ENCODE results near the gene SLC22A23.
A peak's percentile ranks its signal among the peaks of the same experiment; 100 is the strongest.

SLC22A23 gene

DNA sequence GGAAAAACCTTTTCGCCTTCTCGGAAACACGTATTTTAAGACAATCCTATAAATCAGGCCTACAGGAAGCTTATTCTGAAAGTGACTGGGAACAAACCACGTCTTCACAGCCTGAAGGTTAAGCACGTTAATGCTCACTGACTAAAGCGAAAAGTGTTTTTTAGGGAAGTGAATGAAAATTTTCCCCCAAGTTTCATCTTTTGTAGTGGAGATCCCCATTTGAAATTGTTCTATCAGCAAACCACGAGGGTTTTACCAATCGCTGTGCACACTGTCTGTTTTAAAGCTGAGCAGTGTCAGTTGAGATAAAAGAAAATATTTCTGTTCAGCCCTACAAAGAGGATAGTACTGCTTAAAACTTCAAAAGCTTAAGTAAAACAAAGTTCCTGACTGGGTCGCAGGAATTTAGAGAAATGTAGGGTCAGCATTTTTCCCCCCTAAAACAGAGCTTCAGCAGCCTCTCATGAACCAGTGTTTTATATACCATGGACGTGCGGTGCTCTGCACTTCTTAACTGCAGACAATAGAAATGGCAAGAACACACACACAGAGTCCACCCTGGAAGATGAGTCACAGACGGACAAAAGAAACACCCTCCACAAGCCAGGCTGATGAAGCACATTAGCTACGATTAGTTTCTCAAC is 34.9 kb downstream of the SLC22A23 start:
- no peak for DNase-seq

DNA sequence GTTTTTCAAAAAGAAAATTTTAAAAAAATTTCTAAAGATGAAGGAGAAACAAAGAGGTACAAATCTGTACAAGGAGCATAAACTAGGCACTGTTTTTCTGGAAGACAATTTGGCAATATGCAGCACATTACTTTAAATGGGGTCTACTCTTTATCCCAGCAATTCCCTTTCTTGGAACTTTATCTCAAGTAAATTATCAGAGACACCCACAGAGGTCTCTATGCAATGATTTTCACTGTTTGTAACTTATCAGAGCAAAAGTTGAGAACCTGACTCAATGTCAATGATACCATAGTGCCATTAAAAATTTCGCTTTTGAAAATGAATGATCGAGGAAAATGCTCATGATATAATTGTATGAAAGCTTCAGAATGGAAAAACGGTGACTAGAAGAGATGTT is 35.7 kb downstream of the SLC22A23 start:
- no peak for DNase-seq

DNA sequence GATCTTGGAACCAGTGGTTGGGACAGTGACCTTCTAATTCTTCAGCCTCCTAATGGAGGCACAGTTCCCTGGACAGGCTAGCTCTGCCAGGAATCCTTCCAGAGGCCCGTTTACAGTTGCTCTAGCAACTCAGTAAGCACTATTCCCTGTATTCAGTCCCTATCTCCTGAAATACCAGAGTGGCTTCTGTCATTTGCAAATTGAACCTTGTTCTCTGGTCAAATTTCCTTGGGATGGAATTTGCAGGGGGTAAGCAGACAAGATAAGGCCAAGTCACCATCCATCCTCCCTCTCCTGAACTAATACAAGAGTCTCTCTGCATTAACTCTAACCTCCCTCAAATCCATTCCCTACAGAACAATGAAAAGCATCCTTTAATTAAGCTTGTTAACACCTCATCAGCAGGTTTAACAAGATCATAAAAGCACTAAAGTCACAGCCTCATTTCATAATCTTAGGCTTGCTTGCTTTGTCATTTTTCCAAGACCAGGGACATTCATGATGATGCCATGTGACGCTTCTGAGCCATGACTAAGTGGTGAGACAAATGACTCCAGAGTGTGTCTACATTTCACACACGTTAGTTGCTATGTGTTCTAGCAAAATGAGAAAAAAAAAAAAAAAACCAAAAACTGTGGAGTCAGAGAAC is 37.1 kb downstream of the SLC22A23 start:
- DNase-seq: no peak

DNA sequence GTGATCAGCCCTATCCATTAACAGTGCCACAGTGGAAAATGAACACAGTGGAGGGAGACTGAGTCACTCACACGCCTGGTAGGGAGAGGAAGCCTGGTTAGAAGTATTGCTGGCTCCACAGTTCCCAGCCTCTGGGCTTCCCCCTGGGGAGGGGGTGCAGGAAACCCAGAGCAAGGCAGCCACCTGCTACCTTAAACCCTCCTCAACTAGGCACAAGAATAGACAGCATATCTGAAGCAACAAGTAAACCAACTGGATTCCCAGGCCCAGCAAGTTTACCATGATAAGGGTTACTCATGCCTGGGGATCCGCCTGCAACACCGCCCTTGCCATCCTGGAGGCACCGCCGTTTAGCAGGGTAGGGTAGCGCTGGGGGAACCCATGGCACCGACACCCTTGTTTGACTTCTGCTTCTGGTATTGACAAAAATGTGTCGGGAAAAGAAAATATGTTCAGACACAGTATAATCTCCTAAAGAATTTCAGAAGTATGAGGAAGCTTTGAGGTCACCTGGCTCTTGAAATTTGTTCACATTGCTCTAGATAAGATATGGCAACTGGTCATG is 38.3 kb downstream of the SLC22A23 start:
- no peak for DNase-seq

DNA sequence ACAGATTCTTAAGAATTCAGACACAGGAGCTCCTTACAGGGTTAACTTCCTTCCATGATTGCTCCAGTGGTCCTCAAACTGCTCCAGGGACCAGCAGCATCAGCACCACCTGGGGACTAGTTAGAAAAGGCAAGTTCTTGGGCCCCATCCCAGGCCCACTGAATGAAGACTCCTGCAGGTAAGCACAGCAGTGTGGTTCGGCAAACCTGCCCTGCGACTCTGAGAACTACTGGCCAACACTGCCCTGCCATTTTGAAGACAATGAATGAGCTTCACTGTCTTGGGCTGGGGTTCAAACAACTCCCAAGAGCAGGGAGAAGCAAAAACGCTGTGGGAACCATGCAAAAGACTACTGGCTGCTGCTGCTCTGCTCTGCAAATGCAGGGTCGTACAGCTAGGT is 39.4 kb downstream of the SLC22A23 start:
- no peak for DNase-seq

DNA sequence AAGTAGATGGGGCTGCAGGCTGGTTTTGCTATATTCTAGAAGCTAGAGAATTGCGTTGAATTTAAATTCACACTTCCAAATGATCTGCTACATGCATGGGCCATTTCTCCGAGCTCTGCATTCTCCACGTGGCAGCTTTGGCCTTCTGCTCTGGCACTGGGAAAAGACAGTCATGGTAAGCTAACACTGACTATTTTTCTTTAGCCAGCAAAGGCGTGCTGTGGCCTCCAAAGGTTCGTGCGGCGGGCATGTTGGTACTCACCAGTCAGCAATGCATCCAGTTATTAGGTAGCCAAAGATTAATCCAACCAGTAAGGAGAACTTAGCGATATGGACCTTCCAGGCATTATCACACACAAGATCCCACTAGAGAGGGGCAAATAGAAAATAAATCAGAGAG is 41.4 kb downstream of the SLC22A23 start:
- no peak for DNase-seq

DNA sequence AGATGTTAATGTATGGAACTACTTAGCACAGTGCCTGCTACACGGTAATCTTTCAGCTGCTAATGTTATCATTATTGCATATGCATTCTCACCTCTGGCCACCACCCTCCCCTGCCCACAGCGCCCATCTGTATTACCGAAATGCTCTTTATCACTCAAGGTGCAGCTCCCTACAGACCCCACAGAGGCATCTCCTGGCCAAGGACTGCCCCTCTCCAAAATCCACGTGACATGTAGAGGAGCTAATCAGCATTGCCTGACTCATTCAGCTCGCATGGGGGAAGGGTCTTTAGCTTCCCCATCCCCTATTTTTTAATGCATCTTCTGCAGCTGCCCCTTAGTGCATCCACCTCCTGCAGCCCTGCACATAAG is 41.8 kb downstream of the SLC22A23 start:
- no peak for DNase-seq

DNA sequence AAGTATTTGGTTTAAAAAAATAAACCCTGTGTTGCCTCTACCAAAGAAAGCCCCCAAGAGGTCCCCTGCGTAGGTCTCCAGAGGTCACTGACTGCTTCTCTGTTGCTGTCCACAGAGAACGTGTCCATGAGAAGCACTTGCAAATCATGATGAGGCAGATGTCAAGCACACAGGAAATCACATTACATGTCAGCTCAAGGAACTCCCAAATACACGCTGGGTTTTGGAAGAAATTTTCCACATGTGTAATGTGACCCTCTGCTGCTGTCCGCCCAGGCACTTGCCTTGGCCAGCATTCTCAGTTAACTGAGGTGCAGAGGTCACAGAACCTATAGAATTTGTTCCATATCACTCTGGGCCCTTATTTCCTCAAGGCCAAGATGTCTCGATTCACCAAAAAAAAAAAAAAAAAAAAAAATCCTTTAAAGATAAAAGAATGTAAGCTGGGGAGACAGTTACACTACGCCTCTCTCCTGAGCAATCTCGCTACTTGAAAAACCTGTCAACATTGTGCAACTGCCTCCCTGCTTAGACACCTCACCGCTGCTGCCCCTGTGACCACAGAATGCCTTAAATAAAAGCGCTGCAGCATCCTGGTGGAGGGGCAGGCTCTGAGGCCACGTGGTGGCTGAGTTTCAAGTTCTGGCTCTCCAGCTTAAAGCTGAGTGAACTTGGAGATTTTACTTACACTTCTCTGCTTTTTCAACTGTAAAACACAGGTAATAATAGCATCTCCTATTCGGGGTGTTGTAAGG is 42.3 kb downstream of the SLC22A23 start:
- DNase-seq: no peak

DNA sequence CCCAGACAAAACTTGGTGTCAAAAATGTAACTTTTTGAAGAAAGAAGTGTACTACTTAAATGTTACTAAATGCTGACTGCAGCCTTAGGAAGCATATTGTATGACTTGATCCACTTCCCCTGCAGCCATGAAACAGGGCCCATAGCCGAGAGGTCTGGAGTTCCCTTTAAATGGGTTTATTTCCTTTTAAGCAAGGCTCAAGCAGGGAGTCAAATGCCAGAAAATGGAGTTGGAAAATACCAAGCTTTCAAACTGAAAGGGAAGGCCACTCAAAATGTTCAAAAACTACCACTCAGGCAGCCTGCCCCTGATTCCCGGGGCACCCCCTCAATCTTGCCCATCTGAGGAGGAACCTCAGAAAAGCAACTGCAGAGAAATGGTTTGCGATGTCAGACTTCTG is 43.3 kb downstream of the SLC22A23 start:
- no peak for DNase-seq

DNA sequence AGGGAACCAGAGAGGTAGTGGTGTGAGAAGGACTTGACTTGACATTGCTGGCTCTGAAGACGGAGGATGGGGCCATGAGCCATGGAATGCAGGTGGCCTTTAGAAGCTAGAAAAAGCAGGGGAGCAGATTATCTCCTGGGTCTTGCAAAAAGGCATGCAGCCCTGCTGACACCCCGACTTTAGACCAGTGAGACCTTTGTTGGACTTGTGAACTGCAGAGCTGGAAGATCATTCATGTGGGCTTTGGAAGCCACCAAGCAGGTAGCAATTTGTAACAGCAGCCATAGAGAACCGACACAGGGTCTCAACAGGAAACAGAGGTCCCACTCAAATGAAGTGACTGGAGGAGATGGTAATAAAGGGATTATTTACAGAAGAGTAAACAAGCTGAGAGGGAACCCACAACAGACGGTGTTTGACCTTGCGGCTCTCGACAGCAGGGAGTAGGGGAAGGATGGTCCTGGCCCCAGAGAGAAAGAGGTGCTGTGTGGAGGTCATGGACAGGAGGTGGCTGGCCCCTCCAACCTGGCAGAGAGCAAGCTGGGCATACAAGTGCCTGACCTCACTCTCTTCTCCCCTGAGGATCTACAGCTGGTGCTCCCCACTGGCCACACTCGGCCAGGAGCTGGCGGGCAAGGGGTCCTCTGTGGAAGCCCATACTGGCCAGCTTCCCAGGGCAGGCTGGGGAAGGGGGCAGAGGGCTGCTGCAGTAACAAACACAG is 43.9 kb downstream of the SLC22A23 start:
- DNase-seq: no peak

DNA sequence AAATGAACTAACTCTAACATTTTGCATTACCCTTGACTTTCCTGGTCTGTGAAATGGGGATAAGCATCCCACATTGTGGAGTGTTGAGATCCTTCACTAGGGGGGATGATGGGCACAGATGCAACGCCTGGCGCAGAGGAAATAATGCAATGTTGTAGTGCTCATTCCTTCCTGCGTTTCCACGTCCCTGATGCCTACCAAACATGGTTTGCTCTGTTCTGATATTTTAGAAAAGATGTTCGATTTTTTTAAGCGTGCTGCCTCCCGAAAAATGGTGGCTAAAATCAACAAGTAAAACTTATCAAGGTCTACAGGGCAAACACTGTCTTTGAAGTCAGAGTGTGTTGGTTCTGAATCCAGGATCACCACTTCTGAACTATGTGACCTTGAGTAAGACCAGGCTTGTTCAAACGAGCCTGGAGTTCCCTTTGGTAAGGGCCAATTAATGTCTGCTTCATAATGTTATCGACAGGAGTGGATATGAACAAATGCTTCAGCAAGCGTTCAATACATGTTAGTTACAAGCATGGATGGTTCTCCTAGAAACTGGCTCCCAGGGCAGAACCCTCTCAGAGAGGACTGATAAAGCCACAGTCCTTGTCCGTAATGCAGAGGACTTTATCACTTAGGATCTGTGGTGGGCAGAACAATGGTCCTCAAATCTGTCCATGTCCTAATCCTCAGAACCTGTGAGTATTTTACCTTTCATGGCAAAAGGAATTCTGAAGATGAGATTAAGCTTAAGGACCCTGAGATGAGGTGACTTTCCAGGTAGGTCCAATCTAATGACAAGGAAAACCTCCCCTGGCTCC is 44.7 kb downstream of the SLC22A23 start:
- no peak for DNase-seq

DNA sequence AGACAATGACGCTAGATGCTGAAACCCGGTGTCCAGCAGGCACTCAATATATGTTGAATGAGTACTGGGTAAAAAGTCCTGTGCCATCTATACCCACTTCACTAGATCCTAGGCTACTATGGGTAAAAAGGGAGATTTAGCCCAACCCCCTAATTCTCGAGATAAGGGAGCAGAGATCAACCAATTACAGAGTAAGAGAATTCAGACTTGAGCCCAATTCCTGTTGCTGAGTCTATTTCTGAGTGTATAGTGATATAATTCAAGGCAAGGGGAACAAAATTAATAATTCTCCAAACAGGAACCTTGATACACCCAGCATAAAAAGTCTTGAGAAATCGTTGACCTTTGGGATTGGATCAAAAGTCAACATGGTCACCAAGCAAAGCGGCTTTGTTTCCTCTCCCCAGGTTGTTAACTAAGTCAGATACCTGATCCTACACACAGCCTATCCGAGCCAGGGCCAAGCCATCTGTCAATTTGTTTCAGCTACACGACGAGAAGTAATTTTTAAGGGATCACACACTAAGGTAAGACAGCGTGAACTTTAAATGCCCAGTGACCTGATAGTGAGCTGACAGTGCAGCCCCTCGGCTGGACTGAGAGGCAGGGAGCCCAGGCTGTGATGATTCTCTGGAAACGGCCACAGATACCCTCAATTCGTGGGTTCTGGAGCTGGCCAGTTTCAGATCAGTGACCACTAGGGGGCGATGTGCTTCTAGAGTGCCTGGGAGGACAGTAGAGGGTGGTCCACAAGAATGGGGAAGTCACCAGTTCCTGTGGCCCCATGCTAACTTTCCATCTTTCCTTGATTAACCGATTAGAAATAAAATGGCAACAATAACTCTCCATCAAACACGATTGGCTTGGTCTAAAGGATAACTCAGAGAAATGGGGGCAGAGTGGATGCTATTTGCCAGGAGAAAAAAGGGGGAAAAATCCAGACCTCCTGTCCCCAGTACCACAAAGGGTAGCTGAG is 46.2 kb downstream of the SLC22A23 start:
- DNase-seq: peak; percentile 44 to 56

DNA sequence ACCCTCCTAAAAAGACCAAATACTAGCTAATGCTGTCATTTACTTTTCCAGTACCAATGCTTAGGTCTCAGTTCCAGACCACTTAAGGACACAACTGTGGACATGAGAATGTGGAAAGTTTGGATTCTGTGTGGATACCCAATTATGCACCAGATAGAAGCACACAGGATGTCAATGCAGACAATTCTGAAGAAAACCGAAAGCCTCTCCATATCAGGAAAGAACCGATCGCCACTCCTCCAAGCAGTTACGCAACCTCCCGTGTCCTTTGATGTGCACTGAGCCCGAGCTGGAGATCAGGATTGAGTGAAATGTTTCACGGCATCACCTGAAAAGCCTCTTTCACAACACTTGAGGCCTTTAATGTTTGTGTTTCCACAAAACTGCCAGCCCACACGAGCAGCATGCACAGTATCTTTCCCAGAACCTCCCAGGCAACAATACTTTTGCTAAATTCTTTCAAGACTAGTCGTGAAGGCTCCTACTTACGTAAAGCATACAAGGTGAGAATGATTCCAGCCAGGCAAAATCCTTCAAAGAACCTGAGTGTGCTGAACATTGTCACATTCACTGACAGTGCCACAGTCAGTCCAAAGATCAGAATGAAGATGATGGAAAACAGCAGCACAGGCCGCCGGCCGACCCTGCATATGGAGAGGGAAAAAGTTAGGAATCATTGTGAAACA is 47.0 kb downstream of the SLC22A23 start:
- DNase-seq: no peak

DNA sequence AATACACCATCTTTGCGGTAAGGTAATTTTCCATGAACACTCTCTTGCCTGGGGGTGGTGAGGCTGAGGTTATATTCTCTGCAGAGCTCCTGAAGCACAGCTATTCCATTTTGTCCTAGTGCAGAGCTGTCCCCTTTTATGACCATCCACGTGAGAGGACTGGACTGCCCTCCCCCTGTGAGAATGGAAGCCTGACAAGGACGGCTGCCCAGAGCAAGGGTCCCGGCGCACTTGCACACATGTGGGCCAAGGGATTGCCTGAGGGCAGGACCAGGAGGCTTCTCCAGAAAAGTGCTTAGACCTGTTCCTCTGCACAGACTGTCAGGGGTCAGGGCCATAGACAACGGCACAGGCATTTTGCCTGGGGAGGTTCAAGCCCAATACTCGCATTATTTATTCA is 48.2 kb downstream of the SLC22A23 start:
- no peak for DNase-seq

DNA sequence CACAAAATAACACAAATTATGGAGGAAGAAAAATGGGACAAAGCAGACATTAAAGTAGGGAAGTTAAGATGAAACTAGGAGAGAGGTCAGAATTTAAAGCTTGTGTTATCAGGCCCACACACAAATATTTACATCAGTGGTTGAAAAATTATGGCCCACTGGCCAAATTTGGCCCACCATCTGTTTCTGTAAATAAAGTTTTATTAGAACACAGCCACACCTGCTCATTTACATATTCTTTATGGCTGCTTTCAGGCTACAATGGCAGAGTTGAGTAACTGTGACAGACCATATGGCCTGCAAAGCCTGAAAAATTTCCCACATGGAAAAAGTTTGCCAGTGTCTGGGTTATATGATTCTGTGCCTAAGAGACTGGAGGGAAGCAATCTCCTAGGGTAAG is 49.0 kb downstream of the SLC22A23 start:
- DNase-seq: no peak

DNA sequence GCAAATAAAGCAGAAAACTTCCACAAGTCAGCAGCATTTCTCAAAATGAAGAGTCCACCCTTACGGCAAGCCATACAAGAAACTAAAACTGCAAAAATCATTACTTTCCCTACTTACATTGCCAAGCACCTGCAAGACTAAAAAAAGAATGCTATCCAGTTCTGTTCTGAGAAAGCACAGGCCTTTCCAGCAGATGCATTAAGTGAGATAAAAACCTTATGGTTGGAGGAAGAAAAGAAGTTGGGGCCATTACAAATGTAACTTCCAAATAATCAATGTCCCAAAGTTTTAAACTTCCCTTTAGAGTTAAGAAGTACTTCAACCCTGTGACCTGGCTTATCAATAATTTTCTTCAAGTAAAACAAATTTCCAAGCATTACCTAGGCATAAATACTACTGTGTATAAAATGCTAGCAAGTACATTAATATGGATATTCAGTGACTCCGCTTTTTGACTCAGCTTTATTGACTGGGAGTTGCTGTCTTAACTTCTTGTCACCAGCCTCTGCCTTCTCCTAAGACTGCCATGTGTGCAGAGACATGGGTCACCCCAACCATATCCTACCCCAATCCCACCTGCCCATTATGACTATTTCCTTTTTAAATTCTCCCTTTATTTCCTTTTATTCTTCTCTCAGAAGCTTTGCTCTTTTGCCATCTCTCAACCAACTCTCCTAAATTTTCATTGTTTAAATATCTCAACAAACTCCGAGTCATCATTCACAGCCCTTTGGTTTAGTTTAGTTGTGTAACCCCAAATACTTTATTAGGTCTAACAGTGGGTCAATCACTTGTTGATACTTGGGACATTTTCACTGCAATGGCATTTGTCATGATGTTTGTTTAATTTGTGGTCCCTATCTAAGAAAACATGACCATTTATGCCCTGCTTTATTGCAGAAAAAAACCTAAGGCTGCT is 49.7 kb downstream of the SLC22A23 start:
- no peak for DNase-seq

DNA sequence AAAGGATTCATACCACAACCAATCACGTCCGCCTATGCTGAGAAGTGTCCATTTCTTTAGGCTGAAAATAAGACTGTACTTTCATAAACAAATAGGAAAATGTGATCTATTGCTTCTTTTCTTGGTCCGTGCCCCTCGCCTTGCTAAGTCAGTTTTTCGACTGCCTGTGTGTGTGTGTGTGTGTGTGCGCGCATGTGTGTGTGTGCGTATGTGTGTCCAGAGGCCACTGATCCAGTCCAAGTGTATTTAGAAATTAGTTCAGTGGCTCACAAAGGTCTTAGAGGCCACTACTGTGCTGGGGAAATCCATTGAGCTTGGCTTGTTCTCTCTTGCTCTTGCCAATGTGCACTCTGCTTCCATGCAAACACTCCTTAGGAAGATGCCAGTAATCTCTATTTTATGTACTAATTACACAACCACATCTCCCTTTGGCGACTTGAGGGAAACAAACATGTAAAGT is 50.5 kb downstream of the SLC22A23 start:
- DNase-seq: no peak

DNA sequence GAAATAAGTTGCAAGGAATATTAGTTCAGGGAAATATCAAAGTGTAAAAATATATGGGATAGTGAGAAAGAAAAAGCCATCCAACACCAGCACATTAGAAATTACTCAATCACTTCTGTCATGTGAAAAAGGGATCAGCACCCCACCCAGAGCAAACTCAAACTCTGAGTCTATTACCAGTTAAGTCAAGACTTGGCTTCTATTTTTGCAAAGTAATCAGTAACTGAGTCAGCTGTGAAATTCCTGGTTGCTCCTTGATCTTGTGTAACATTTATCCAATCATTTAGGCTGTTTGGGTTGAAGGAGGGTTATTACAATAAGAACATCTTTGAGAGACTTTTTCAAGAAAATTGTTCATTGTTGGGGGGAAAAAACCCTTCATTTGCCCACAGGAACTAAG is 51.2 kb downstream of the SLC22A23 start:
- no peak for DNase-seq

DNA sequence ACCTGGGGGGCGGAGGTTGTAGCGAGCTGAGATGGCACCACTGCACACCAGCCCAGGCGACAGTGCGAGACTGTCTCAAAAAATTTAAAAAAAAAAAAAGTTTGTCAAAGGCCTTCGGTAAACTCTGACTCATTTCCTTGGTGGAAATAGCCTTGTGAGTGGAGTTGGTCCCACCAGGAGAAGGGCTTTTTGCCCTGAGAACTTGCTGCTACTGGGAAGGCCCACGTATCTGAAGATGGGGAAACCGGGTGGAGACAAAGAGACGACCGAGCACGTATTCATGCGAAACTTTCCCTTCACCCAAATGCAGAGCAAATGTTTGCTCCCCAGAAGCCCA is 51.7 kb downstream of the SLC22A23 start:
- DNase-seq: no peak
